HEK293T (cell line): Measurements from ENCODE around the gene CASTOR1.

Experiments
- CTCF ChIA-PET: fragments of 350-600 bp; formaldehyde crosslinking; extraction: SDS; loops from one replicate; lab custom pipeline; 2021; ENCODE audit warnings: antibody characterized with exemption, inconsistent platforms; lab: Yijun Ruan, JAX
- POLR2A ChIA-PET: fragments of 350-600 bp; formaldehyde crosslinking; extraction: SDS; loops from one replicate; lab custom pipeline; 2020; ENCODE audit warnings: antibody characterized with exemption, inconsistent platforms; lab: Yijun Ruan, JAX
- DNase-seq: peaks from one replicate; pipeline ENCODE4 v3.0.0; 2012; ENCODE audit warnings: mixed read lengths; ENCODE audit errors: extremely low spot score
- ARNT ChIP-seq: fragments of 450-650 bp; IDR thresholded peaks from 2 replicates; pipeline ENCODE4 v1.6.1; 2017; ENCODE audit warnings: mild to moderate bottlenecking
- BHLHE40 ChIP-seq: fragments of 450-650 bp; IDR thresholded peaks from 2 replicates; pipeline ENCODE4 v1.6.1; 2016; ENCODE audit warnings: mild to moderate bottlenecking, moderate library complexity, borderline replicate concordance
- CTBP1 ChIP-seq: fragments of 450-650 bp; IDR thresholded peaks from 2 replicates; pipeline ENCODE4 v1.6.1; 2016; ENCODE audit warnings: borderline replicate concordance
- ELF4 ChIP-seq: fragments of 450-650 bp; IDR thresholded peaks from 2 replicates; pipeline ENCODE4 v1.6.1; 2017; ENCODE audit warnings: antibody characterized with exemption
- FOXA1 ChIP-seq: fragments of 450-650 bp; IDR thresholded peaks from 2 replicates; pipeline ENCODE4 v1.6.1; 2016; ENCODE audit warnings: mild to moderate bottlenecking
- FOXK2 ChIP-seq: fragments of 450-650 bp; IDR thresholded peaks from 2 replicates; pipeline ENCODE4 v1.6.1; 2016; ENCODE audit warnings: mild to moderate bottlenecking
- FOXM1 ChIP-seq: fragments of 450-650 bp; IDR thresholded peaks from 2 replicates; pipeline ENCODE4 v1.6.1; 2017; ENCODE audit warnings: mild to moderate bottlenecking, borderline replicate concordance
- HDGF ChIP-seq: fragments of 450-650 bp; IDR thresholded peaks from 2 replicates; pipeline ENCODE4 v1.6.1; 2017; ENCODE audit warnings: antibody characterized with exemption, borderline replicate concordance
- L3MBTL2 ChIP-seq: fragments of 450-650 bp; conservative IDR thresholded peaks from 2 replicates; pipeline ENCODE4 v1.6.1; 2016; ENCODE audit warnings: mild to moderate bottlenecking
- LEF1 ChIP-seq: fragments of 450-650 bp; IDR thresholded peaks from 2 replicates; pipeline ENCODE4 v1.6.1; 2017; ENCODE audit warnings: mild to moderate bottlenecking, borderline replicate concordance
- NFRKB ChIP-seq: fragments of 450-650 bp; IDR thresholded peaks from 2 replicates; pipeline ENCODE4 v1.6.1; 2016; ENCODE audit warnings: mild to moderate bottlenecking, moderate library complexity
- PKNOX1 ChIP-seq: fragments of 450-650 bp; IDR thresholded peaks from 2 replicates; pipeline ENCODE4 v1.6.1; 2016
- SP1 ChIP-seq: fragments of 450-650 bp; IDR thresholded peaks from 2 replicates; pipeline ENCODE4 v1.6.1; 2017
- SUZ12 ChIP-seq: fragments of 450-650 bp; IDR thresholded peaks from 2 replicates; pipeline ENCODE4 v1.6.1; 2016; ENCODE audit warnings: mild to moderate bottlenecking
- TARDBP ChIP-seq: fragments of 450-650 bp; IDR thresholded peaks from 2 replicates; pipeline ENCODE4 v1.6.1; 2016
- ZNF384 ChIP-seq: fragments of 450-650 bp; IDR thresholded peaks from 2 replicates; pipeline ENCODE4 v1.6.1; 2016

Gene CASTOR1

DNA sequence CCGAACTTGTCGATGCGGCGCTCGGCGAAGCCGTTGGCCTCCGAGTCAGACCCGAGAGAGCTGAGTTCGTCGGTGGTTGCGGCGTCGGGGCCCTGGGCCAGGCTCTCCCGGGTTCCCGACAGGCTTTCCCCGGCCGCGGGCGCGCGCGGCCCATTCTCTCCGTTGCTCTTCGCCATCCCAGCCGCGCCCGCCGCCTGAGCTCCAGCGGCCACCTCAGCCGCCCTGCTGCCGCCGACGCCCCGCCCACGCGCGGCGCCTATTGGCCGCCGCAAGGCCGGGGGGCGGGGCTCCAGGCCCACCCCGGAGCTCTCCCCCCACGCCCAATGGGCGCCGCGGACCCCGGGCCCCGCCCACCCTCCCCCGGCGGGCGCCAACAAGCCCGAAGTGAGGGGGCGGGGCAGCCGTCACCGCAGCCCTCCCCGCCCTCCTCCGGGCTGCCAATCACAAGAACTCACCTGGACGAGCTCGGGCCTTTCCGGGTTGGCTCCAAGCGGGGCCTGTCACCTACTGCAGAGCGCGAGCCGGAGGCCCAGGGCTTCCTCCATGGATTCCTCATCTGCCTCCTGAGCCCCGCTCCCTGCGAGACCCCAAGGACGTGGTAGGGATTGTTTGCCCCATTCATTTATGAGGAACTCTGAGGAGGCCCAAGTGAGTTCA lies 37.5 kb upstream of the CASTOR1 start, which contains the start of gene TBC1D10A:
TSS of gene TBC1D10A (minus strand) at position 236 of the 657 bp plus-strand sequence. CDS start at position 176, 60 bp downstream.
- TF ChIP-seq PKNOX1 (peak; percentile 97), FOXM1 (no peak), FOXA1 (no peak), SP1 (no peak)
- ChIA-PET POLR2A (interaction anchor here (0.7 to 3.7 kb wide), 9 partner anchors 12 to 118 kb away, joined by 3 to 31 read pairs (median 4); partner anchors contain the start of genes CASTOR1, CCDC157, RNF215 and SF3A1), CTCF (interaction anchor here (0.6 to 2.7 kb wide), 4 partner anchors 39 to 114 kb away, joined by 3 to 18 read pairs (median 3); partner anchors contain the start of gene CASTOR1)
- peak; percentile 100 for DNase-seq

- DNase-seq, result peak; percentile 66
- TF ChIP-seq CTBP1, result no peak
- no peak for TF ChIP-seq ELF4
- TF ChIP-seq FOXA1, result no peak
- no peak for TF ChIP-seq PKNOX1
- no peak for TF ChIP-seq HDGF
- TF ChIP-seq LEF1, result no peak
- TF ChIP-seq ARNT, result no peak
- no peak for TF ChIP-seq NFRKB
- no peak for TF ChIP-seq BHLHE40
- TF ChIP-seq FOXK2, result no peak
- ChIA-PET POLR2A (interaction anchor here (0.7 to 3.7 kb wide), 8 partner anchors 11 to 118 kb away, joined by 3 to 31 read pairs (median 4); partner anchors contain the start of genes CASTOR1, CCDC157 and SF3A1), CTCF (interaction anchor here (0.6 to 2.7 kb wide), 4 partner anchors 38 to 113 kb away, joined by 3 to 18 read pairs (median 3); partner anchors contain the start of gene CASTOR1)
Observed at GRCh38 chr22:30326255-30326705, 37.0 kb upstream of the CASTOR1 start.

DNA sequence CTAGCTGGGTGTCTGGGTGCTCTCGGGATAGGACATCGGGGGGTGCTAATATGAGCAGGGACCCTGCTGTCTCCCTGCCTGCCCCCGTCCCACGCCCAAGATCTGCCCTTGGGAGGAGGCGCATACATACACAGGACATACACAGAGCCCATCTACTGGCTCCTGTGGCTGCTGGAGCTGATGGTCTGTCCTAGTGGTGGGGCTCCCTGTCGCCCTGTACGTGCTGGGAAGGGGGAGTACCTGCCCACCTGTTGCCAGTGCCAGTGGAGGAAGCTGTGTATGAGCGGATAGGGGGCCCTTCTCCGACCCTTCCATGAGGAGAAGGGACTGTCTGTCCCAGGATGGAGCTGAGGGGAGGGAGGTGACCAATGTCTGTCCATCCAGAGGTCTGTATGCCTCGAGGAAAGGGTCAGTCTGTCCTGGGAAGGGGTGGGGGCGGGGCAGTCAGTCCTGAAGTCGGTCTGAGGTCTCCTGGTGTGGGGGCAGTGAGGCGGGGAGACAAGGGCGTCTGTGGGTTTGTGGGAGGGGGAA lies 36.5 kb upstream of the CASTOR1 start:
- no peak for DNase-seq
- TF ChIP-seq HDGF, result no peak
- TF ChIP-seq SP1, result no peak
- TF ChIP-seq ELF4, result no peak
- TF ChIP-seq ZNF384, result no peak
- no peak for TF ChIP-seq TARDBP
- no peak for TF ChIP-seq NFRKB
- TF ChIP-seq BHLHE40, result no peak
- no peak for TF ChIP-seq SUZ12
- ChIA-PET POLR2A (interaction anchor here (1.6 to 3.7 kb wide), 2 partner anchors 31 to 49 kb away, joined by 4 to 31 read pairs; partner anchors contain the start of genes CCDC157 and SF3A1), CTCF (interaction anchor here (1.5 kb wide), 1 partner anchor 38 kb away, joined by 7 read pairs; no protein-coding TSS in a partner anchor)

DNA sequence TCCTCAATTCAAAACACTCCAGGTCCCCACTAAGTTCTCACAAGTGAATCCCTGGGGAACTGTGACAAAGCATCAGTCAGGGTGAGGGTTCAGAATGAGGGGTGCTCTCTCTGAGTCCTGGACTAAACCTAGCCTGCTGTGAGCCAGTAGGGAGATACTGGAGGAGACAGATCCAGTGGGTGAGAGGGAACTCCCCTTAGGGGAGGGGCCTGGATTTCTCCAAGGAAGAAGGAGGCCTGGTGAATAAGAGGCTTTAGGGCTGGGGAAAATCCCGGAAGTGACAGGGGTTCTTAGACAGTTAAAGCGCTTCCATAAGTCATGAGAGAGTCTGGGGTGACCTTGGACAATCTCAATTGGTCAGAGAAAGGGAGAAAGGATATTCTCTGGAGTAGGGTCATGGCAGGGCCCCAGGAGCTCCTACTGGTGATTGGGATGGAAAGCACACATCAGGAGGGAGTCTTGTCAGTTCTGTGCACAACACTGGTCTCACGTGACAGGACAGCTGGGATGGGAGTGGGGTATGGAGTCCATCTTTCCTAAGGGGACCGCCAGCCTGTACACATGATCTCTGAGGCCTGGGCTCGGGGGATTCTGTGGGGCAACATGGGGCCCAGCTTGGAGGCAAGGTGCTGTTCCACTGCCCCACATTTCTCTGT lies 35.9 kb upstream of the CASTOR1 start:
- TF ChIP-seq SUZ12 (no peak), SP1 (no peak), BHLHE40 (no peak), FOXK2 (no peak), FOXM1 (no peak), LEF1 (no peak), ELF4 (no peak), ZNF384 (no peak), NFRKB (no peak), ARNT (no peak), FOXA1 (no peak), L3MBTL2 (no peak), CTBP1 (no peak), HDGF (no peak), PKNOX1 (no peak), TARDBP (no peak)
- DNase-seq, result no peak
- CTCF ChIA-PET, result interaction anchor here (1.5 kb wide), 1 partner anchor 37 kb away, joined by 7 read pairs; no protein-coding TSS in a partner anchor
- POLR2A ChIA-PET, result interaction anchor here (3.7 kb wide), 1 partner anchor 31 kb away, joined by 31 read pairs; the partner anchor contains the start of genes CCDC157 and SF3A1

- ChIA-PET CTCF (interaction anchor here (0.9 to 1.5 kb wide), 2 partner anchors 36 kb away, joined by 3 to 7 read pairs; no protein-coding TSS in a partner anchor), POLR2A (interaction anchor here (1.0 kb wide), 2 partner anchors 33 to 54 kb away, joined by 3 read pairs; partner anchors contain the start of genes CCDC157 and SF3A1)
- DNase-seq, result no peak
- TF ChIP-seq CTBP1 (no peak), FOXK2 (no peak)
Observed at GRCh38 chr22:30324014-30324730, 34.9 kb upstream of the CASTOR1 start.
